Activated CD4-positive, alpha-beta T cell treated with anti-CD3 and anti-CD28 coated beads, Interleukin-2, amount 10 ng/mL, durations not matched to agents 7 days and 5 days (primary cell): ENCODE measurements around the gene AFF2. TPM values are rescaled to one million over a fixed set of nuclear protein-coding genes. Genes with fewer than 3 reads are reported as not detected.

Source experiments
- CTCF ChIA-PET: fragments of 350-600 bp; sonication (Branson Sonifier 250); formaldehyde crosslinking; loops from one replicate; lab custom pipeline; 2021; ENCODE audit warnings: antibody characterized with exemption; lab: Charles Lee
- POLR2A ChIA-PET: fragments of 350-600 bp; sonication (Branson Sonifier 250); formaldehyde crosslinking; loops from one replicate; lab custom pipeline; 2021; ENCODE audit warnings: antibody characterized with exemption; lab: Charles Lee
- DNase-seq: peaks from one replicate; pipeline ENCODE4 v3.0.0-alpha.2; 2020
- H3K27ac Mint-ChIP-seq: one replicate; pipeline ENCODE4 v1.8.0; 2021; ENCODE audit warnings: mild to moderate bottlenecking, moderate library complexity, mixed read lengths
- H3K27me3 Mint-ChIP-seq: one replicate; pipeline ENCODE4 v1.8.0; 2021; ENCODE audit warnings: mixed read lengths
- H3K36me3 Mint-ChIP-seq: one replicate; pipeline ENCODE4 v1.8.0; 2021; ENCODE audit warnings: low read depth, mixed read lengths
- H3K4me1 Mint-ChIP-seq: one replicate; pipeline ENCODE4 v1.8.0; 2021; ENCODE audit warnings: mixed read lengths
- H3K4me3 Mint-ChIP-seq: one replicate; pipeline ENCODE4 v1.8.0; 2021; ENCODE audit warnings: mild to moderate bottlenecking, moderate library complexity, mixed read lengths
- H3K9me3 Mint-ChIP-seq: one replicate; pipeline ENCODE4 v1.8.0; 2021; ENCODE audit warnings: mixed read lengths
- total RNA-seq, 2 experiments: library from RNA; stranded (reverse); gene quantifications; one replicate each; pipeline ENCODE4 v1.2.3, GENCODE V29; 2021

AFF2 gene
- total RNA-seq, 2 experiments from 2014 or later: 0.69 to 1.8 TPM

GRCh38 chrX:148811236-148811635, 310.8 kb downstream of the AFF2 start:
- no peak for DNase-seq
- H3K4me1 Mint-ChIP-seq: no peaks in the 10 kb centered on the region
- no peaks in the 10 kb centered on the region for H3K36me3 Mint-ChIP-seq
- no peak overlapping the region for H3K4me3 Mint-ChIP-seq
- H3K9me3 Mint-ChIP-seq: no peaks in the 10 kb centered on the region
- POLR2A ChIA-PET: no interaction called here
- CTCF ChIA-PET: no interaction called here
- H3K27me3 Mint-ChIP-seq: no peaks in the 10 kb centered on the region
- no peak overlapping the region for H3K27ac Mint-ChIP-seq

GRCh38 chrX:148813422-148813821, 313.0 kb downstream of the AFF2 start:
- POLR2A ChIA-PET: no interaction called here
- H3K9me3 Mint-ChIP-seq: no peaks in the 10 kb centered on the region
- CTCF ChIA-PET: no interaction called here

GRCh38 chrX:148813967-148814366, 313.6 kb downstream of the AFF2 start:
- no peaks in the 10 kb centered on the region for H3K9me3 Mint-ChIP-seq
- CTCF ChIA-PET: no interaction called here
- H3K36me3 Mint-ChIP-seq: no peaks in the 10 kb centered on the region
- H3K4me3 Mint-ChIP-seq: no peak overlapping the region
- no peak overlapping the region for H3K27ac Mint-ChIP-seq
- no peaks in the 10 kb centered on the region for H3K4me1 Mint-ChIP-seq
- no peak for DNase-seq
- POLR2A ChIA-PET: no interaction called here
- no peaks in the 10 kb centered on the region for H3K27me3 Mint-ChIP-seq

More at GRCh38 chrX:148813422-148813821, 313.0 kb downstream of the AFF2 start:
- Mint-ChIP-seq H3K27ac (no peak overlapping the region), H3K4me3 (no peak overlapping the region), H3K36me3 (no peaks in the 10 kb centered on the region), H3K4me1 (no peaks in the 10 kb centered on the region), H3K27me3 (no peaks in the 10 kb centered on the region)
- DNase-seq: no peak

GRCh38 chrX:148815218-148815961, 315.0 kb downstream of the AFF2 start:
- Mint-ChIP-seq H3K36me3 (no peaks in the 10 kb centered on the region), H3K27ac (no peak overlapping the region), H3K27me3 (no peaks in the 10 kb centered on the region), H3K4me3 (no peak overlapping the region), H3K4me1 (no peaks in the 10 kb centered on the region), H3K9me3 (no peaks in the 10 kb centered on the region)
- CTCF ChIA-PET: no interaction called here
- POLR2A ChIA-PET: no interaction called here
- no peak for DNase-seq

GRCh38 chrX:148823986-148824385, 323.6 kb downstream of the AFF2 start:
- CTCF ChIA-PET: no interaction called here
- no peaks in the 10 kb centered on the region for H3K9me3 Mint-ChIP-seq
- no peaks in the 10 kb centered on the region for H3K36me3 Mint-ChIP-seq
- POLR2A ChIA-PET: no interaction called here
- no peak overlapping the region for H3K4me3 Mint-ChIP-seq
- H3K27me3 Mint-ChIP-seq: no peaks in the 10 kb centered on the region
- DNase-seq: no peak
- no peak overlapping the region for H3K27ac Mint-ChIP-seq
- no peaks in the 10 kb centered on the region for H3K4me1 Mint-ChIP-seq

GRCh38 chrX:148825696-148826095, 325.3 kb downstream of the AFF2 start:
- Mint-ChIP-seq H3K4me1 (no peaks in the 10 kb centered on the region), H3K27ac (no peak overlapping the region), H3K27me3 (no peaks in the 10 kb centered on the region), H3K9me3 (no peaks in the 10 kb centered on the region), H3K4me3 (no peak overlapping the region), H3K36me3 (no peaks in the 10 kb centered on the region)
- DNase-seq: no peak
- ChIA-PET POLR2A (no interaction called here), CTCF (interaction anchor here (0.6 kb wide), 1 partner anchor 892 kb away, joined by 4 read pairs; no protein-coding TSS in a partner anchor)

- CTCF ChIA-PET: no interaction called here
- Mint-ChIP-seq H3K27ac (no peak overlapping the region), H3K4me1 (no peaks in the 10 kb centered on the region), H3K27me3 (no peaks in the 10 kb centered on the region), H3K9me3 (no peaks in the 10 kb centered on the region), H3K4me3 (no peak overlapping the region), H3K36me3 (no peaks in the 10 kb centered on the region)
- POLR2A ChIA-PET: no interaction called here
- DNase-seq: no peak
These were observed 336.3 kb downstream of the AFF2 start for GRCh38 chrX:148836741-148837140.

- ChIA-PET POLR2A (no interaction called here), CTCF (no interaction called here)
- H3K27ac Mint-ChIP-seq: no peak overlapping the region
- H3K36me3 Mint-ChIP-seq: no peaks in the 10 kb centered on the region
- no peaks in the 10 kb centered on the region for H3K9me3 Mint-ChIP-seq
- no peak overlapping the region for H3K4me3 Mint-ChIP-seq
- no peaks in the 10 kb centered on the region for H3K4me1 Mint-ChIP-seq
- no peak for DNase-seq
- H3K27me3 Mint-ChIP-seq: no peaks in the 10 kb centered on the region
These were observed 350.2 kb downstream of the AFF2 start for GRCh38 chrX:148850631-148851030.

- ChIA-PET CTCF (no interaction called here), POLR2A (no interaction called here)
- no peak for DNase-seq
- Mint-ChIP-seq H3K4me1 (no peaks in the 10 kb centered on the region), H3K4me3 (no peak overlapping the region), H3K27me3 (no peaks in the 10 kb centered on the region), H3K36me3 (no peaks in the 10 kb centered on the region), H3K9me3 (no peaks in the 10 kb centered on the region), H3K27ac (no peak overlapping the region)
These were observed 353.9 kb downstream of the AFF2 start for GRCh38 chrX:148854306-148854705.

GRCh38 chrX:148856505-148856904, 356.1 kb downstream of the AFF2 start:
- Mint-ChIP-seq H3K9me3 (no peaks in the 10 kb centered on the region), H3K27ac (no peak overlapping the region), H3K36me3 (no peaks in the 10 kb centered on the region), H3K27me3 (no peaks in the 10 kb centered on the region), H3K4me3 (no peak overlapping the region), H3K4me1 (no peaks in the 10 kb centered on the region)
- ChIA-PET CTCF (no interaction called here), POLR2A (no interaction called here)
- no peak for DNase-seq

- CTCF ChIA-PET: no interaction called here
- H3K9me3 Mint-ChIP-seq: no peaks in the 10 kb centered on the region
These were observed 365.1 kb downstream of the AFF2 start for GRCh38 chrX:148865277-148866210.

GRCh38 chrX:148867596-148867995, 367.2 kb downstream of the AFF2 start:
- no peaks in the 10 kb centered on the region for H3K36me3 Mint-ChIP-seq
- H3K9me3 Mint-ChIP-seq: no peaks in the 10 kb centered on the region
- H3K27me3 Mint-ChIP-seq: no peaks in the 10 kb centered on the region
- no peak overlapping the region for H3K27ac Mint-ChIP-seq
- H3K4me1 Mint-ChIP-seq: no peaks in the 10 kb centered on the region
- ChIA-PET POLR2A (no interaction called here), CTCF (no interaction called here)
- DNase-seq: no peak
- no peak overlapping the region for H3K4me3 Mint-ChIP-seq

More at GRCh38 chrX:148865277-148866210, 365.1 kb downstream of the AFF2 start:
- Mint-ChIP-seq H3K36me3 (no peaks in the 10 kb centered on the region), H3K4me1 (no peaks in the 10 kb centered on the region), H3K27me3 (no peaks in the 10 kb centered on the region), H3K4me3 (no peak overlapping the region), H3K27ac (no peak overlapping the region)
- POLR2A ChIA-PET: no interaction called here
- no peak for DNase-seq

- POLR2A ChIA-PET: no interaction called here
- no peaks in the 10 kb centered on the region for H3K9me3 Mint-ChIP-seq
- no peak overlapping the region for H3K27ac Mint-ChIP-seq
- CTCF ChIA-PET: no interaction called here
- no peaks in the 10 kb centered on the region for H3K4me1 Mint-ChIP-seq
- H3K27me3 Mint-ChIP-seq: no peaks in the 10 kb centered on the region
- no peaks in the 10 kb centered on the region for H3K36me3 Mint-ChIP-seq
- DNase-seq: no peak
- H3K4me3 Mint-ChIP-seq: no peak overlapping the region
These were observed 371.2 kb downstream of the AFF2 start for GRCh38 chrX:148871422-148872160.
